ENCODE results near the gene ROBO3. TPM values are rescaled to one million over a fixed set of nuclear protein-coding genes. Genes with fewer than 3 reads are reported as not detected.

The ROBO3 gene
- total and polyA plus RNA-seq, 10 of the 15 experiments (the other 5 are each of a cell fraction or from before 2014, with no cell fraction given), result 0.10 to 0.63 (median 0.31) TPM; not detected in 2

- no peak for TF ChIP-seq RELB (IDR thresholded peaks at IDR 0.05; ENCODE audit: low read depth)
- no peak for TF ChIP-seq KLF5 (IDR thresholded peaks at IDR 0.05; ENCODE audit: partially characterized antibody)
- TF ChIP-seq ZBTB40 (IDR thresholded peaks at IDR 0.05; ENCODE audit: borderline replicate concordance), result no peak
- TF ChIP-seq RAD51 (IDR thresholded peaks at IDR 0.05), result no peak
These were observed 32.7 kb upstream of the ROBO3 start (continued) for GRCh38 chr11:124832571-124832970.

- RAD21 ChIA-PET (ENCODE audit: unreplicated experiment), result interaction anchor here (0.9 kb wide), 1 partner anchor 88 kb away, joined by 3 read pairs; no protein-coding TSS in a partner anchor
- Histone ChIP-seq H3K9me3 (replicated peaks; ENCODE audit: control insufficient read depth, insufficient read depth, low read length) (no peaks in the 10 kb centered on the region), H3K27ac (ENCODE audit: control insufficient read depth, insufficient read depth) (no peak overlapping the region), H3K4me2 (ENCODE audit: control insufficient read depth, insufficient read depth) (no peak overlapping the region), H3K36me3 (ENCODE audit: control insufficient read depth in 2 of 2, insufficient read depth in 2 of 2, low read length in 1 of 2) (no peaks in the 10 kb centered on the region), H3K4me1 (ENCODE audit: control insufficient read depth, insufficient read depth, low read length) (no peaks in the 10 kb centered on the region), H3K27me3 (replicated peaks in 1 of 2; ENCODE audit: control insufficient read depth in 2 of 2, insufficient read depth in 2 of 2, low read length in 1 of 2) (peaks cover 7% of the 10 kb centered on the region in 2 experiments), H3K9ac (ENCODE audit: control insufficient read depth, insufficient read depth, low read length) (no peak overlapping the region), H3K79me2 (ENCODE audit: control insufficient read depth, insufficient read depth, low read length) (no peaks in the 10 kb centered on the region), H3K4me3 (no peak overlapping the region), H4K20me1 (ENCODE audit: control insufficient read depth, insufficient read depth) (no peaks in the 10 kb centered on the region), H2AFZ (ENCODE audit: control insufficient read depth, low read depth, low read length) (no peak overlapping the region)
- intact Hi-C loops (cut with micrococcal nuclease; ENCODE audit: unreplicated experiment) (loop anchor here (5.0 kb wide), 1 partner anchor 417 kb away; no protein-coding TSS in a partner anchor), in situ Hi-C loops (cut with MboI) (loop anchor here (5.0 to 25.0 kb wide), 2 partner anchors 162 to 422 kb away; partner anchors contain the start of genes OR8B4, SIAE and SPA17)
- WGBS (ENCODE audit: insufficient coverage, insufficient replicate concordance, low lambda C conversion rate, missing lambda C conversion rate), result 30% methylated on average over 3 of the region's 3 CpGs
- SMC1A ChIA-PET (ENCODE audit: uncharacterized antibody, unreplicated experiment), result interaction anchor here (0.8 to 1.3 kb wide), 4 partner anchors 36 to 190 kb away, joined by 3 to 4 read pairs (median 4); no protein-coding TSS in a partner anchor
- no peak for DNase-seq (ENCODE audit: low read depth, low spot score)
- CTCF ChIA-PET, result interaction anchor here (1.2 to 7.1 kb wide), 3 partner anchors 76 to 190 kb away, joined by 3 to 102 read pairs (median 7); no protein-coding TSS in a partner anchor
- no peak for ATAC-seq
- POLR2A ChIA-PET, result no interaction called here
- no peak for FAIRE-seq
- TF ChIP-seq CBFB (IDR thresholded peaks at IDR 0.05; ENCODE audit: low read depth) (no peak), CHD2 (IDR thresholded peaks at IDR 0.05; ENCODE audit: borderline replicate concordance, low read depth, low read length) (no peak), NR2C1 (IDR thresholded peaks at IDR 0.05) (no peak), BCL11A (IDR thresholded peaks at IDR 0.05; ENCODE audit: low read depth, low read length) (no peak)
- no TSS peak for BruUV-seq (replicated peaks)
These were observed 30.6 kb upstream of the ROBO3 start for GRCh38 chr11:124834526-124835180.
